Uterus (tissue), 4 donors: Measurements from ENCODE around the gene SFXN4. TPM values are rescaled to one million over a fixed set of nuclear protein-coding genes. Genes with fewer than 3 reads are reported as not detected.
"Not testable (repeated sequence)": the region's sequence is repeated elsewhere in the genome, so short reads cannot be mapped to it uniquely, and the experiment has no call there.

Experiments
- DNase-seq, 2 donors: peaks; one replicate each; pipeline ENCODE4 v3.0.0-alpha.2; 2019 to 2020
- H3K27ac ChIP-seq, 2 donors: fragments of 200-600 bp; sonication (generic); 1 replicate in 1 of 2; 2 replicates in 1 of 2; pipeline ENCODE4 v1.5.1; 2016 to 2018
- H3K27me3 ChIP-seq, 2 donors: fragments of 200-600 bp; sonication (generic); one replicate each; pipeline ENCODE4 v1.5.1; 2018 to 2019; ENCODE audit warnings: control low read depth in 1 of 2
- H3K36me3 ChIP-seq, 2 donors: fragments of 200-600 bp; sonication (generic); one replicate each; pipeline ENCODE4 v1.5.1; 2019; ENCODE audit warnings: control low read depth in 1 of 2
- H3K4me1 ChIP-seq, 2 donors: fragments of 200-600 bp; sonication (generic); one replicate each; pipeline ENCODE4 v1.5.1; 2018 to 2019; ENCODE audit warnings: control low read depth in 1 of 2
- H3K4me3 ChIP-seq, 2 donors: fragments of 200-600 bp; sonication (generic); 1 replicate in 1 of 2; 2 replicates in 1 of 2; pipeline ENCODE4 v1.5.1; 2018 to 2019; ENCODE audit warnings: mild to moderate bottlenecking in 1 of 2
- H3K9me3 ChIP-seq, 2 donors: fragments of 200-600 bp; sonication (generic); one replicate each; pipeline ENCODE4 v1.5.1; 2019; ENCODE audit warnings: control low read depth in 1 of 2
- POLR2A ChIP-seq, 2 donors: fragments of 450-650 bp; IDR thresholded peaks; one replicate each; pipeline ENCODE4 v1.6.1; 2016; ENCODE audit warnings: antibody characterized with exemption in 2 of 2, mild to moderate bottlenecking in 1 of 2, moderate library complexity in 1 of 2
- intact Hi-C: fragments of 100-400 bp; cut with DNase I; formaldehyde crosslinking; loops from one replicate; pipeline ENCODE4 v1.15.1; 2023; ENCODE audit warnings: low total_unique reads
- total RNA-seq, 4 donors: library from RNA; depleted of rRNA in 3 of 4; stranded (reverse); fragments of >200 nt in 3 of 4; gene quantifications; one replicate each; pipeline versions ENCODE4 v1.1.0 to v1.2.4, GENCODE V29; 2014 to 2023
- TF ChIP-seq, protein P1 (sequence below), 4 experiments: fragments of 200-600 bp in 2 of 4; fragments of 450-650 bp in 2 of 4; sonication (generic) in 2 of 4; IDR thresholded peaks; one replicate each; pipeline ENCODE4 v1.5.1; 2016 to 2019; ENCODE audit warnings: antibody characterized with exemption in 4 of 4, mild to moderate bottlenecking in 2 of 4, moderate library complexity in 1 of 4
- donor health status: DM: yes; HTN: yes; CAD: no.

Gene SFXN4
- total RNA-seq, 4 donors from 2014 or later, result 1.2 to 22.1 (median 14.8) TPM

DNA sequence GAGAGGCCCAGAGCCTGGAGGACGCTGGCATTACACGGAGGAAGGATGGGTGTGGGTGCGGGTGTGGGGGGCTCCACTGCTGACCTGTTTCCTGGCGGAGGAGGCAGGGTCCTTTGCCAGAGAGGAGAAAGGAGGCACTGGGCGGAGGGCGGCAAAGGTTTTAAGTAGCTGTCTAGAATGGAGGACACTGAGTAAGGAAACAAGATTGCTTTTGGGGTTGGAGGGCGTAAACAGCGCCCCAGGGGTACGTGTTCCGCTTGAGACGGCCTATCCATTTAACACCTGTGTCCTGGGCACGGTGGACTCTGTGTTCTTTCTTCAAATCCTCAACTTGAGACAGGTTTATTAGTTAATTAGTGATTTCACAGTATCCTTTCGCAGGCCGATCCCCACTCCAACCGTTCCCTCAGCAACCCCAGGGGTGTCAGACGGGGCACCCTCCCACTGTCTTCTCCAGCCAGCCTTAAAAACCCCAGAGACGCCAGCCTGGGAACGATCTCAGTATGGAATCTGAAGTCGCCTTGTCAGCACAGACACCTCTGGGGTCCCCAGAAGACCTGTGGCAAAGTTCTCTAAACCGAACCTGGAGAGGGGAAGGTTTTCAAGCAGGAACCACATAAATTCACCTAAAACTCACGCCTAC lies 24.8 kb downstream of the SFXN4 start:
- no peak overlapping the region for H3K27ac ChIP-seq
- intact Hi-C loops, result no loop called here

DNA sequence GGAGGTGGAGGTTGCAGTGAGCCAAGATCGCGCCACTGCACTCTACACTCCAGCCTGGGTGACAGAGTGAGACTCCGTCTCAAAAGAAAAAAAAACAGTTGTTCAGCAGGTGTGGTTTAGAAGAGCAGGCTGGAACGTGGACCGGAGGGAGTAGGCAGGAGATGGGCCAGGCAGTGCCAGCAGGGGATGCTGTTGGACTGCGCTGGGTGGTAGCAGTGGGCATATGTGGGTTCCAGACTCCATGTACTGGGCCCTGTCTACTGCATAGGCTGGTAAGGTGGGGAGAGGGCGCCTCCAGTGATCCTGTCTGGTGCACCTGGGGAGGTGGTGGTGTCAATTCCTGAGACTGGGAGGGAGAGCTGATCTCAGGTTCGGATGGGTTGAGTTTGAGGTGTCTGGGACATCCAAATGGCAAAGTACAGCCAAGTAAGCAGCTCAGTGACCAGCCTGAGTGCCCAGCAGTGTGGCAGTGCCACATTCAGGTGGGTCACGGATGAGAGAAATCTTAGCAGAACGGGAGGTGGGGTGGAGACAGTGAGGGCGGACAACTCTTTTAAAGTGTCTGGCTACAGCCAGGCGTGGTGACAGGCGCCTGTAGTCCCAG lies 25.9 kb downstream of the SFXN4 start:
- no peak for DNase-seq

More for the DNA sequence above, 24.8 kb downstream of the SFXN4 start:
- no peak for DNase-seq
- Histone ChIP-seq H3K27me3 (no peaks in the 10 kb centered on the region), H3K36me3 (no peaks in the 10 kb centered on the region), H3K4me3 (no peak overlapping the region), H3K9me3 (no peaks in the 10 kb centered on the region), H3K4me1 (no peaks in the 10 kb centered on the region)
- TF ChIP-seq, protein P1, sequence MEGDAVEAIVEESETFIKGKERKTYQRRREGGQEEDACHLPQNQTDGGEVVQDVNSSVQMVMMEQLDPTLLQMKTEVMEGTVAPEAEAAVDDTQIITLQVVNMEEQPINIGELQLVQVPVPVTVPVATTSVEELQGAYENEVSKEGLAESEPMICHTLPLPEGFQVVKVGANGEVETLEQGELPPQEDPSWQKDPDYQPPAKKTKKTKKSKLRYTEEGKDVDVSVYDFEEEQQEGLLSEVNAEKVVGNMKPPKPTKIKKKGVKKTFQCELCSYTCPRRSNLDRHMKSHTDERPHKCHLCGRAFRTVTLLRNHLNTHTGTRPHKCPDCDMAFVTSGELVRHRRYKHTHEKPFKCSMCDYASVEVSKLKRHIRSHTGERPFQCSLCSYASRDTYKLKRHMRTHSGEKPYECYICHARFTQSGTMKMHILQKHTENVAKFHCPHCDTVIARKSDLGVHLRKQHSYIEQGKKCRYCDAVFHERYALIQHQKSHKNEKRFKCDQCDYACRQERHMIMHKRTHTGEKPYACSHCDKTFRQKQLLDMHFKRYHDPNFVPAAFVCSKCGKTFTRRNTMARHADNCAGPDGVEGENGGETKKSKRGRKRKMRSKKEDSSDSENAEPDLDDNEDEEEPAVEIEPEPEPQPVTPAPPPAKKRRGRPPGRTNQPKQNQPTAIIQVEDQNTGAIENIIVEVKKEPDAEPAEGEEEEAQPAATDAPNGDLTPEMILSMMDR (IDR thresholded peaks at IDR 0.05), result no peak
- TF ChIP-seq POLR2A (IDR thresholded peaks at IDR 0.05), result no peak

DNA sequence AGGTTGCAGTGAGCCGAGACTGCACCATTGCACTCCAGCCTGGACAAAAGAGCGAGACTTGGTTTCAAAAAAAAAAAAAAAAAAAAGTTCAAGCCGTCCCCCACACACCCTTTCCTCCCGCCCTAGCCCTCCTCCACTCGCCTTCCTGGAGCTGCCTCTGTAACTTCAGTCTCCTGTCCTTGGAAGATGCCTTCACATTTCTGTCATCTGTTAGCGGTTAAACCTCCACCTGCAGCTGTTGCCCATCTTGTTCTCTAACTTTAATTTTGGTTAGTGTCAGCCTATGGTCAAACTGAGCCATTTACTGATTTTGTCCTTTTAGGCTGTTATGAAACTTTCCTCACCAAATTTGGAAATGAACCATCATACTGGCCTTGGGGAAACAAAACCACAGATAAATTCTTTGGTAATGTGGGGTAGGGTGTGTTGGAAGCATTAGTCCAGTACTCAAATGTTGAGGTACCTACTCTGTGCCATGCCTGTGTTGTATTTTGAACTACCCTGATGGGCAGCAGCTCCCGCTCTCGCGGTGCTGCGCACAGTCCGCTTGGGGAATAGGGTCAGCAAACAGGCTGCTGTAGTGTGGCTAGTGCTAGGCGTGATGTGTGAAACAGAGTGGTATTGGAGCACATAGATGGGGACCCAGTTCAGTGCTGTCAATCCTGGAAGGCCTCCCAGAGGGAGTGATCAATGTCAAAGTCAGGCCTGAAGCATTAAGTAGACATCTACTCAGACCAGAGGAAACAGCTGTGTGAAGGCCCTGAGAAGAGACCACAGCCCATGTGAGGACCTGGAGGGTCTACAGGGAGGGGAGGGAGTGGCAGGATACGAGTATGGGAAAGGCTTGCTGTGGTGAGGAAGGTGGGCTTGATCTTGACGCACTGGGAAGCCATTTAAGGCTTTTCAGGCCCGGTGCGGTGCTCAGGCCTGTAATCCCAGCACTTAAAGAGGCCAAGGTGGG lies 26.9 kb downstream of the SFXN4 start:
- TF ChIP-seq POLR2A (IDR thresholded peaks at IDR 0.05), result no peak
- TF ChIP-seq, protein P1 (IDR thresholded peaks at IDR 0.05), result no peak
- intact Hi-C loops, result no loop called here
- Histone ChIP-seq H3K4me1 (no peaks in the 10 kb centered on the region), H3K27ac (no peak overlapping the region), H3K27me3 (no peaks in the 10 kb centered on the region), H3K36me3 (no peaks in the 10 kb centered on the region), H3K9me3 (no peaks in the 10 kb centered on the region), H3K4me3 (no peak overlapping the region)
- no peak for DNase-seq

More for the DNA sequence above, 25.9 kb downstream of the SFXN4 start:
- no peaks in the 10 kb centered on the region for H3K4me1 ChIP-seq
- H3K27me3 ChIP-seq, result no peaks in the 10 kb centered on the region
- H3K36me3 ChIP-seq, result no peaks in the 10 kb centered on the region
- TF ChIP-seq, protein P1 (IDR thresholded peaks at IDR 0.05), result peak; percentile 9 to 41 (median 32)
- no peak for TF ChIP-seq POLR2A (IDR thresholded peaks at IDR 0.05)
- H3K27ac ChIP-seq, result no peak overlapping the region
- intact Hi-C loops, result no loop called here
- no peak overlapping the region for H3K4me3 ChIP-seq
- no peaks in the 10 kb centered on the region for H3K9me3 ChIP-seq

DNA sequence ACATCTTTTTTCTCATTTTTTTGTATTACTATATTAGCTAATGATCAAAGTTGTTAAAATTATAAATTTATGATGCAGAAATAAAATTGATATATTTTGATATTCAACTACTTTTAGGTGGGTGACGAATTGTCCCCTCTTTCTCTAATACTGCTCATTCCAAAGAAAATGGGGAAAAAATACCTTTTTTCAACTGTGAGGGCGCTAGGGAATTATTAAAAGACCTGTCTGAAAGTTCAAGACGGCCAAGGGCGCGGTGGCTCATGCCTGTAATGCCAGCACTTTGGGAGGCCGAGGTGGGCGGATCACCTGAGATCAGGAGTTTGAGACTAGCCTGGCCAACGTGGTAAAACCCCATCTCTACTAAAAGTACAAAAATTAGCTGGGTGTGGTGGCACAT lies 27.6 kb downstream of the SFXN4 start:
- H3K27ac ChIP-seq, H3K4me3 ChIP-seq, H3K4me1 ChIP-seq, H3K27me3 ChIP-seq, H3K36me3 ChIP-seq, DNase-seq, H3K9me3 ChIP-seq, intact Hi-C loops: not testable (repeated sequence)

DNA sequence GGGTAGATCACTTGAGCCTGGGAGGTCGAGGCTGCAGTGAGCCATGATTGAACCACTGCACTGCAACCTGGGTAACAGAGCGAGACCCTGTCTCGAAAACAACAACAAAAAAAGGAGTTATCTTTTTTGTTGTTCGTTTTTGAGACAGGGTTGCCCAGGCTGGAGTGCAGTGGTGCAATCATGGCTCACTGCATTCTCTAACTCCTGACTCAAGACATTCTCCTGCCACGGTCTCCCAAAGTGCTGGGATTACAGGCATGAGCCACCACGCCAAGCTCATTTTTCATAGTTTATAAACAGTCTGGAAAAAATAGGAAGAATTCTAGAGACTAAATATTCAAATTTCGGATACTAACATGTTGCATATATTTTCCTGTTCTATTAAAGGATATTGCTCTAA lies 29.4 kb downstream of the SFXN4 start:
- no peak overlapping the region for H3K4me3 ChIP-seq
- no peaks in the 10 kb centered on the region for H3K27me3 ChIP-seq
- no peak for TF ChIP-seq POLR2A (IDR thresholded peaks at IDR 0.05)
- TF ChIP-seq, protein P1 (IDR thresholded peaks at IDR 0.05), result no peak
- no peaks in the 10 kb centered on the region for H3K9me3 ChIP-seq
- DNase-seq, result no peak
- intact Hi-C loops, result no loop called here
- H3K36me3 ChIP-seq, result no peaks in the 10 kb centered on the region
- no peaks in the 10 kb centered on the region for H3K4me1 ChIP-seq
- no peak overlapping the region for H3K27ac ChIP-seq
